Epithelial cell of proximal tubule (primary cell): Measurements from ENCODE around the gene EFNB3. TPM values are rescaled to one million over a fixed set of nuclear protein-coding genes. Genes with fewer than 3 reads are reported as not detected.

Experiments
- DNase-seq: peaks from one replicate; pipeline ENCODE4 v3.0.0-alpha.2; 2011; ENCODE audit warnings: low read depth
- H3K4me3 ChIP-seq: 2 replicates; pipeline ENCODE4 v1.5.1; 2011; ENCODE audit warnings: low read depth, mild to moderate bottlenecking, low read length
- total RNA-seq: library from RNA; depleted of rRNA; stranded (reverse); fragments of >200 nt; gene quantifications from 2 replicates; pipeline ENCODE4 v1.2.3, GENCODE V29; 2015
- TF ChIP-seq, protein P1 (sequence below): conservative IDR thresholded peaks from 2 replicates; pipeline ENCODE4 v1.5.1; 2012; ENCODE audit warnings: low read depth, mild to moderate bottlenecking, low read length

EFNB3 gene
- total RNA-seq, 1 donor from 2014 or later = 1.7 TPM

- TF ChIP-seq, protein P1, sequence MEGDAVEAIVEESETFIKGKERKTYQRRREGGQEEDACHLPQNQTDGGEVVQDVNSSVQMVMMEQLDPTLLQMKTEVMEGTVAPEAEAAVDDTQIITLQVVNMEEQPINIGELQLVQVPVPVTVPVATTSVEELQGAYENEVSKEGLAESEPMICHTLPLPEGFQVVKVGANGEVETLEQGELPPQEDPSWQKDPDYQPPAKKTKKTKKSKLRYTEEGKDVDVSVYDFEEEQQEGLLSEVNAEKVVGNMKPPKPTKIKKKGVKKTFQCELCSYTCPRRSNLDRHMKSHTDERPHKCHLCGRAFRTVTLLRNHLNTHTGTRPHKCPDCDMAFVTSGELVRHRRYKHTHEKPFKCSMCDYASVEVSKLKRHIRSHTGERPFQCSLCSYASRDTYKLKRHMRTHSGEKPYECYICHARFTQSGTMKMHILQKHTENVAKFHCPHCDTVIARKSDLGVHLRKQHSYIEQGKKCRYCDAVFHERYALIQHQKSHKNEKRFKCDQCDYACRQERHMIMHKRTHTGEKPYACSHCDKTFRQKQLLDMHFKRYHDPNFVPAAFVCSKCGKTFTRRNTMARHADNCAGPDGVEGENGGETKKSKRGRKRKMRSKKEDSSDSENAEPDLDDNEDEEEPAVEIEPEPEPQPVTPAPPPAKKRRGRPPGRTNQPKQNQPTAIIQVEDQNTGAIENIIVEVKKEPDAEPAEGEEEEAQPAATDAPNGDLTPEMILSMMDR = no peak
- no peak for DNase-seq
- no peak overlapping the region for H3K4me3 ChIP-seq
Measured at GRCh38 chr17:7721612-7722011, 16.6 kb downstream of the EFNB3 start.

GRCh38 chr17:7727886-7728285, 22.9 kb downstream of the EFNB3 start:
- no peak overlapping the region for H3K4me3 ChIP-seq
- TF ChIP-seq, protein P1 = no peak
- DNase-seq = no peak

- H3K4me3 ChIP-seq = no peak overlapping the region
- DNase-seq = no peak
- TF ChIP-seq, protein P1 = no peak
Measured at GRCh38 chr17:7729816-7730215, 24.8 kb downstream of the EFNB3 start.

GRCh38 chr17:7732981-7733539, 28.1 kb downstream of the EFNB3 start:
- DNase-seq = no peak
- H3K4me3 ChIP-seq = no peak overlapping the region
- TF ChIP-seq, protein P1 = no peak

DNA sequence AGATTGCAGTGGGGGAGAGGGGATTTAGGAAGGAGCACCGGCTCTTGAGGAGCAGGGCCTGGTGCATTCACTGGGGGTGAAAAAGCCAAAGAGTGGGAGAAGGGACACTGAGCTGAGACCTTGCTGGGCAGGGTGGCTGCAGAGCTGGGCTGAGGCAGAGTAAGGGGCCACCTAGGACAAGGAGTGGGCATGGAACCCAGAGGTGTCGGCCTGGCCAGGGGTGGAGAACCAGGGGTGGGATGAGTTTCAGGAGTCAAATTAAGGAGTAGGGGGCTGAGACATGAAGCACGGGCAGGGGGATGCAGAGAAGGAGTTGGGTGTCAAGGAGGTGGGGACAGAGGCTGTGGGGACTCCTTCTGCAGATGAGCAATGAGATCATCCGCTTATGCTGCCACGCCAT, 32.6 kb downstream of the EFNB3 start:
- TF ChIP-seq, protein P1 = no peak
- H3K4me3 ChIP-seq = no peak overlapping the region
- no peak for DNase-seq

- H3K4me3 ChIP-seq = no peak overlapping the region
- TF ChIP-seq, protein P1 = no peak
Measured at GRCh38 chr17:7739746-7740145, 34.7 kb downstream of the EFNB3 start.

GRCh38 chr17:7740481-7741001, 35.5 kb downstream of the EFNB3 start:
- DNase-seq = no peak
- TF ChIP-seq, protein P1 = no peak

More at GRCh38 chr17:7739746-7740145, 34.7 kb downstream of the EFNB3 start:
- no peak for DNase-seq

More at GRCh38 chr17:7740481-7741001, 35.5 kb downstream of the EFNB3 start:
- no peak overlapping the region for H3K4me3 ChIP-seq
